Parathyroid adenoma (tissue), 2 donors: ENCODE measurements around the gene CLEC4M.

Source experiments
- H2AFZ ChIP-seq: fragments of 300-600 bp; sonication (generic); one replicate; pipeline ENCODE4 v1.7.0; 2017; ENCODE audit warnings: antibody characterized with exemption, mild to moderate bottlenecking
- H3K27ac ChIP-seq: fragments of 300-600 bp; sonication (generic); one replicate; pipeline ENCODE4 v1.7.0; 2017
- H3K27me3 ChIP-seq: fragments of 300-600 bp; sonication (generic); one replicate; pipeline ENCODE4 v1.7.0; 2017; ENCODE audit warnings: low read length; ENCODE audit not compliant: control insufficient read depth, insufficient read depth
- H3K36me3 ChIP-seq: fragments of 300-600 bp; sonication (generic); one replicate; pipeline ENCODE4 v1.7.0; 2017; ENCODE audit warnings: low read length; ENCODE audit not compliant: control insufficient read depth, insufficient read depth
- H3K4me1 ChIP-seq: fragments of 300-600 bp; sonication (generic); one replicate; pipeline ENCODE4 v1.7.0; 2017; ENCODE audit warnings: control low read depth
- H3K4me2 ChIP-seq: fragments of 300-600 bp; sonication (generic); one replicate; pipeline ENCODE4 v1.7.0; 2017; ENCODE audit warnings: low read length
- H3K4me3 ChIP-seq: fragments of 300-600 bp; sonication (generic); one replicate; pipeline ENCODE4 v1.7.0; 2017; ENCODE audit warnings: low read depth, low read length
- H3K79me2 ChIP-seq: fragments of 300-600 bp; sonication (generic); one replicate; pipeline ENCODE4 v1.7.0; 2017; ENCODE audit warnings: control low read depth
- H3K9ac ChIP-seq: fragments of 300-600 bp; sonication (generic); one replicate; pipeline ENCODE4 v1.7.0; 2017; ENCODE audit warnings: mild to moderate bottlenecking
- H3K9me3 ChIP-seq: fragments of 300-600 bp; sonication (generic); one replicate; pipeline ENCODE4 v1.7.0; 2017; ENCODE audit warnings: low read length; ENCODE audit not compliant: control insufficient read depth
- CTCF ChIP-seq: fragments of 300-600 bp; sonication (generic); IDR thresholded peaks from one replicate; pipeline ENCODE4 v1.7.0; 2017; ENCODE audit warnings: antibody characterized with exemption, mild to moderate bottlenecking
- donor health status: primary hyperparathyroidism.

CLEC4M gene

GRCh38 chr19:7762719-7763293, at the start of gene CLEC4M:
TSS of gene CLEC4M (plus strand) at chr19:7763243. CDS start at chr19:7763267, 24 bp downstream.
- H2AFZ ChIP-seq: no peak within 1 kb of the TSS
- no peaks in the 10 kb centered on the region for H3K79me2 ChIP-seq
- H3K4me3 ChIP-seq: no peak within 1 kb of the TSS
- no peak for TF ChIP-seq CTCF
- H3K4me2 ChIP-seq: no peak within 1 kb of the TSS
- no peaks in the 10 kb centered on the region for H3K4me1 ChIP-seq
- no peaks in the 10 kb centered on the region for H3K27me3 ChIP-seq
- H3K36me3 ChIP-seq: no peaks in the 10 kb centered on the region
- no peaks in the 10 kb centered on the region for H3K9me3 ChIP-seq
- no peak within 1 kb of the TSS for H3K9ac ChIP-seq
- H3K27ac ChIP-seq: no peak within 1 kb of the TSS

GRCh38 chr19:7715671-7716070, 47.4 kb upstream of the CLEC4M start:
- Histone ChIP-seq H3K36me3 (no peaks in the 10 kb centered on the region), H2AFZ (no peak overlapping the region), H3K27me3 (no peaks in the 10 kb centered on the region), H3K79me2 (no peaks in the 10 kb centered on the region), H3K9ac (no peak overlapping the region), H3K9me3 (no peaks in the 10 kb centered on the region), H3K4me1 (no peaks in the 10 kb centered on the region), H3K27ac (no peak overlapping the region), H3K4me3 (no peak overlapping the region), H3K4me2 (no peak overlapping the region)
- no peak for TF ChIP-seq CTCF

DNA sequence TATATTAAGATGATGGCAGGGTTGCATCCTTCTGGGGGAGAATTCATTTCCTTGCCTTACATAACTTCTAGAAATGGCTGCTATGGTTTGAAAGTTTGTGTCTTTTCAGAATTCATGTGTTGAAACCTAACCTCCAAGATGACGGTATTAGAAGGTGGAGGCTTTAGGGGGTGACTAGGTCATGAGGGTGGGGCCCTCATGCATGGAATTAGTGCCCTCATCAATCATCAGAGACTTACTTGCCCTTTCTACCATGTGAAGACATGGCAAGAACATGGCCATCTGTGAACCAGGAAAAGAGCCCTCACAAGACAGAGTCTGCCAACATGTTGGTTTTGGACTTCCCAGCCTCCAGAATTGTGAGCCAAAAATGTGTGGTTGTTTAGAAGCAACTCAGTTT, 46.3 kb upstream of the CLEC4M start:
- H3K9ac ChIP-seq: no peak overlapping the region
- no peaks in the 10 kb centered on the region for H3K79me2 ChIP-seq
- no peak overlapping the region for H3K27ac ChIP-seq
- TF ChIP-seq CTCF: no peak
- H3K4me1 ChIP-seq: no peaks in the 10 kb centered on the region
- no peaks in the 10 kb centered on the region for H3K27me3 ChIP-seq
- no peak overlapping the region for H3K4me2 ChIP-seq
- H3K36me3 ChIP-seq: no peaks in the 10 kb centered on the region
- no peaks in the 10 kb centered on the region for H3K9me3 ChIP-seq
- H3K4me3 ChIP-seq: no peak overlapping the region
- H2AFZ ChIP-seq: no peak overlapping the region

DNA sequence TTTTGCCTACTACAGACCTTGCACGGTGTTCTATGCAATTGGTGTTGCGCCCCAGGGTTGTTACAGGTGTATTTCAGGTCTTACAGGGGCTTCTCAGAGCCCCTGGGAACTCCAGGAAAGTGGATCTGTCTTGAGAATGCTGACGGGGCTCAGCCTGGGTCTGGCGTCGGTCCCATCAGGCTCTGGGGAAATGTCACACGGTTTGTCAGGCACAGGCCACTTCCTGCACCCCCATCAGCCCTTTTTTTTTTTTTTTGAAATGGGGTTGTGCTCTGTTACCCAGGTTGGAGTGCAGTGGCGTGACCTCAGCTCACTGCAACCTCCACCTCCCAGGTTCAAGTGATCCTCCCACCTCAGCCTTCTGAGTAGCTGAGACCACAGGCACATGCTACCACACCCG, 44.4 kb upstream of the CLEC4M start:
- H3K27me3 ChIP-seq: no peaks in the 10 kb centered on the region
- no peak overlapping the region for H3K9ac ChIP-seq
- no peaks in the 10 kb centered on the region for H3K36me3 ChIP-seq
- no peak overlapping the region for H3K27ac ChIP-seq
- no peak for TF ChIP-seq CTCF
- no peak overlapping the region for H2AFZ ChIP-seq
- no peaks in the 10 kb centered on the region for H3K9me3 ChIP-seq
- H3K4me3 ChIP-seq: no peak overlapping the region
- no peaks in the 10 kb centered on the region for H3K79me2 ChIP-seq
- H3K4me2 ChIP-seq: no peak overlapping the region
- no peaks in the 10 kb centered on the region for H3K4me1 ChIP-seq

DNA sequence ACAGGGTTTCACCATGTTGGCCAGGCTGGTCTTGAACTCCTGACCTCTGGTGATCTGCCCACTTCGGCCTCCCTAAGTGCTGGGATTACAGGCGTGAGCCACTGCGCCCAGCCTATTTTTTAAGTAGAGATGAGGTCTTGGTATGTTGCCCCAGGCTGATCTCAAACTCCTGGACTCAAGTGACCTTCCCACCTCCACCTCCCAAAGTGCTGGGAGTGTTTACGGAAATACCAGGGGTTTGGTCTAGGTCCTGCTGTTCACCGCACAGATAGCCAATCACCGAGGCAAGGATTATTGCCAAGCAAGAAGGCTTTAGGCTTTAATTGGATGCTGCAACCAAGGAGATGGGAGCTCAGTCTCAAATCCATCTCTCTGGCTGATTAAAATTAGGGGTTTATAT, 42.7 kb upstream of the CLEC4M start:
- no peaks in the 10 kb centered on the region for H3K9me3 ChIP-seq
- H3K4me2 ChIP-seq: no peak overlapping the region
- H3K27ac ChIP-seq: no peak overlapping the region
- TF ChIP-seq CTCF: no peak
- H3K36me3 ChIP-seq: no peaks in the 10 kb centered on the region
- no peak overlapping the region for H3K4me3 ChIP-seq
- H3K79me2 ChIP-seq: no peaks in the 10 kb centered on the region
- no peaks in the 10 kb centered on the region for H3K4me1 ChIP-seq
- H3K9ac ChIP-seq: no peak overlapping the region
- no peaks in the 10 kb centered on the region for H3K27me3 ChIP-seq
- no peak overlapping the region for H2AFZ ChIP-seq
